NCI-H1417 treated with DMSO at 0.1 percent for 48 hours (cell line): ENCODE results near the gene F11.
"Not testable (repeated sequence)": the region's sequence is repeated elsewhere in the genome, so short reads cannot be mapped to it uniquely, and the experiment has no call there.

Source experiments
- DNase-seq: peaks from one replicate; lab custom pipeline; 2025; lab: John Stamatoyannopoulos, UW

F11 gene

GRCh38 chr4:186265683-186266652 lies at the start of gene F11:
Gene F11 (plus strand): TSS chr4:186266189. CDS start chr4:186267137, 948 bp downstream.
- no peak for DNase-seq

GRCh38 chr4:186216465-186217024 lies 49.4 kb upstream of the F11 start:
- no peak for DNase-seq

- DNase-seq = no peak
Observed at GRCh38 chr4:186217733-186218293, 48.2 kb upstream of the F11 start.

- DNase-seq = no peak
Observed at GRCh38 chr4:186221624-186222023, 44.4 kb upstream of the F11 start.

DNA sequence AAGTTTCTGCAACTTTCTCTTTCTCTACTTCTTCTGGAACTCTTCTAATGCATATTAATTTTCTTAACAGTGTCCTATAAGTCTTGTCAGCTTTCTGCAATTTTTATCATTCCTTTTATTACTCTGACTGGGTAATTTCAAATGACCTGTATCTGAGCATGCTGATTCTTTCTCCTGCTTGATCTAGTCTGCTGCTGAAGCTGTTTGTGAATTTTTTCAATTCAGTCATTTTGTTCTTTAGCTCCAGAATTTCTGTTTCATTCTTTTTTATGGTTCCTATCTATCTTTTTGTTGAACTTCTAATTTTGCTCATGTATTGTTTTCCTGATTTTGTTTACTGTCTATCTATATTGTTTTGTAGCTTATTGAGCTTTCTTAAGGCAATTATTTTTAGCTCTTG lies 40.1 kb upstream of the F11 start:
- no peak for DNase-seq

DNA sequence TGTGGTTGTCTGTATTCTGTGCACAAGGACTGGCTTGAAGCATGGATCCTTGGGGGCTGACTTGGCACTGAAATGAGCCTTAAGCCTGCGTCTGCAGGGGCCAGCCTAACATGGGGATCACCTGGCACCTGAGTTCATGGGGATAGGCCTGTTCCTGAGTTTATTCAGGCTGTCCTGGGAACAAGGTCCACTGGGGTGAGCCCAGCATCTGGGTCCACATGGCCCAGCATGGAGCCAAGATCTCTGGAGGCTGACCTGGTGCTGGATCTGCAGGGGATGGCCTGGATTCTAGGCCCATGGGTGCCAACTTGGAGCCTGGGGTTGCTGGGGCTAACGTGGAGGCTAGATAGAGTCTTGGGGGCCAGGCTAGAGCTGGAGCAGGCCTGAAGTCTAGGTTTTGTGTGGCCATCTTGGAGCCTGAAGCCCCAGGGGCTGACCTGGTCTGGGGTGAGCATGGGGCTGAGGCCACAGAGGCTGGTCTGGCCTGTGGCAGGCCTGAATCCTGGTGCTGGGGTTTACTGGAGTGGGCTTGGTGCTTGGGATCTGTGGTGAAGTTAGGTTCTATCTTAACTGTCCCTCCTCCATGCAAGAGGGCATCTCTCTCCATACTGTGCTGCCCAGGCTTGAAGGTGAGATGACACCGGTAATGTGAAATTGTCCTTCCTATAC lies 39.3 kb upstream of the F11 start:
- no peak for DNase-seq

DNA sequence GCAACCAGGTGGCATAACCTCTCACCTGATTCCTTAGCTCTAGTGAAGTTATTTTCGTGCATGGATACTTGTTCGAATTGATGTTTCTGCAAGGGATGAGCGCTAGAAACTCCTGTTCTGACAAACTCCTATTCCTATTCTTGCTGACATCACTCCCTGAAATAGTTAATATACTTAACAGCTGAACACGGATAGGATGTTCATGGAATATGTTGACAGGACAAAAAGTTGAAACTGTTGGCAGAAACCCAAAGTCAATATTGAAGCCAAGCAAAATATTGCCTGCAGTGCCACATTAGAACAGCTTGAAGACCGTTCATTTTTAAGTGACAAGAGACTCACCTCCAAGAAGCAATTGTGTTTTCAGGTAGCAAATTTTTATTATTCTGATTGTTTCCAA lies 38.8 kb upstream of the F11 start, which contains the start of gene KLKB1:
Gene KLKB1, plus strand, starts transcription at position 287 of the 400 bp plus-strand sequence. CDS start 689 bp downstream, outside the sequence.
- DNase-seq = no peak

GRCh38 chr4:186227744-186228513 lies 38.1 kb upstream of the F11 start:
- DNase-seq = no peak

GRCh38 chr4:186228514-186228894 lies 37.5 kb upstream of the F11 start:
- no peak for DNase-seq

DNA sequence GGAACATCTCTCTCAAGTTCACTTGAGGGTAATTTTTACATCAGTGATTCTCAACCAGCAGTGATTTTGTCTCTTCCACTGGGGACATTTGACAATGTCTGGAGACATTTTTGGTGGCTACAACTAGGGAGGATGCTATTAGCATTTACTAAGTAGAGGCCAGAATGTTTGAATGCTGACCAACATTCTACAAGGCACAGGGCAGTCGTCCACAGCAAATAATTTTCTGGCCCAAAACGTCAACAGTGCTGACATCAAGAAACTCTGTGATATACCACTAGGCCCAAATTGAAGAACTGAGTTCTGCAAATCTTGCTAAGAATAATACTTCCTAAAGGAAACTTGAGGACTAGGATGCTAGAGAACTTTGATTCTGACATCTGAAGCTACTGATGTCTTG lies 31.6 kb upstream of the F11 start:
- no peak for DNase-seq

- DNase-seq = no peak
Observed at GRCh38 chr4:186236126-186236525, 29.9 kb upstream of the F11 start.

GRCh38 chr4:186240452-186240847 lies 25.5 kb upstream of the F11 start:
- no peak for DNase-seq

GRCh38 chr4:186240848-186241491 lies 25.0 kb upstream of the F11 start:
- DNase-seq = no peak

GRCh38 chr4:186241616-186242015 lies 24.4 kb upstream of the F11 start:
- no peak for DNase-seq

- not testable (repeated sequence) for DNase-seq
Observed at GRCh38 chr4:186242031-186242430, 24.0 kb upstream of the F11 start.

DNA sequence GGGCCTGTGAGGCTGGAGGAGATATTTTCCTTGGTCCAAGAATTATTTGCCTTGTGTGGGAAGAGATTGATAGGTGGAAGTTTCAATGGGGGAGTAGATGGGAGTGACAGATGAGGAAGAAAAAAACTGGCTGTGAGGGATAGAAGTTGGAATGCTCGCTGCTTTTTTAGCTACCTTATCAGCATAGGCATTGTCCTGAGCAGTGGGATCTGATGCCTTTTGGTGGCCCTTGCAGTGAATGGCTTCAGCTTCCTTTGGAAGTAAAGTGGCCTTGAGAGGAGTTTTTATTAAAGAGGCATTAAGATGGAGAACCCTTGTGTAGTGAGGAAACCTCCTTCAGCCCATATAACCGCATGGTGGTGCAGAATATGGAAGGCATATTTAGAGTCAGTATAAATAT lies 22.7 kb upstream of the F11 start:
- no peak for DNase-seq

- no peak for DNase-seq
Observed at GRCh38 chr4:186244835-186245234, 21.2 kb upstream of the F11 start.

- DNase-seq = not testable (repeated sequence)
Observed at GRCh38 chr4:186247062-186247752, 18.8 kb upstream of the F11 start.

- no peak for DNase-seq
Observed at GRCh38 chr4:186248643-186249042, 17.3 kb upstream of the F11 start.
